GM08714 (cell line): ENCODE results near the gene FOXR1.

Experiments used
- H3K4me3 ChIP-seq: fragments of 200-500 bp; sonication (Bioruptor generic); 2 replicates; pipeline ENCODE4 v1.5.1; 2014; ENCODE audit warnings: mild to moderate bottlenecking, low read length, inconsistent platforms
- ZNF274 ChIP-seq: IDR thresholded peaks from 2 replicates; pipeline ENCODE4 v1.6.1; 2012; ENCODE audit warnings: mild to moderate bottlenecking, low read depth, low read length

FOXR1 gene, protein sequence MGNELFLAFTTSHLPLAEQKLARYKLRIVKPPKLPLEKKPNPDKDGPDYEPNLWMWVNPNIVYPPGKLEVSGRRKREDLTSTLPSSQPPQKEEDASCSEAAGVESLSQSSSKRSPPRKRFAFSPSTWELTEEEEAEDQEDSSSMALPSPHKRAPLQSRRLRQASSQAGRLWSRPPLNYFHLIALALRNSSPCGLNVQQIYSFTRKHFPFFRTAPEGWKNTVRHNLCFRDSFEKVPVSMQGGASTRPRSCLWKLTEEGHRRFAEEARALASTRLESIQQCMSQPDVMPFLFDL

DNA sequence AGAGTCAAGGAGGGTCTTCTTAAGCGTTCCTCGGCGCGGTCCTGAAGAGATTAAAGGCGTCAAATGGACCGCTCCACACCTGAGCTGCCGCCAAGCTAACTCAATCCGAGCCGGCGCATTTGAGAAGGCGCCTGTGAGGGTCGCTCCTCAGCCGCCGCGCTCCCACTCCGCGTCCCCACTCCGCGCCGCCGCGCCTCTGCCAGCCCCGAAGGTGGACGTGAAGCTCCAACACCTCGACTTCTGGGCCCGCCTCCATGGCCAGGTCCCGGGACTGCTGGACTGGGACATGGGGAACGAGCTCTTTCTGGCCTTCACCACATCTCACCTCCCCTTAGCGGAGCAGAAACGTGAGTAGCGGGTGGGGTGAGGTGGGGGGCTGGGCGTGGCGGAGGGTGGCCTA, at the start of gene FOXR1:
Gene FOXR1, plus strand, starts transcription at position 116 of the 400 bp plus-strand sequence. Its CDS starts 171 bp downstream, at position 287.
- no peak within 1 kb of the TSS for H3K4me3 ChIP-seq
- no peak for TF ChIP-seq ZNF274

DNA sequence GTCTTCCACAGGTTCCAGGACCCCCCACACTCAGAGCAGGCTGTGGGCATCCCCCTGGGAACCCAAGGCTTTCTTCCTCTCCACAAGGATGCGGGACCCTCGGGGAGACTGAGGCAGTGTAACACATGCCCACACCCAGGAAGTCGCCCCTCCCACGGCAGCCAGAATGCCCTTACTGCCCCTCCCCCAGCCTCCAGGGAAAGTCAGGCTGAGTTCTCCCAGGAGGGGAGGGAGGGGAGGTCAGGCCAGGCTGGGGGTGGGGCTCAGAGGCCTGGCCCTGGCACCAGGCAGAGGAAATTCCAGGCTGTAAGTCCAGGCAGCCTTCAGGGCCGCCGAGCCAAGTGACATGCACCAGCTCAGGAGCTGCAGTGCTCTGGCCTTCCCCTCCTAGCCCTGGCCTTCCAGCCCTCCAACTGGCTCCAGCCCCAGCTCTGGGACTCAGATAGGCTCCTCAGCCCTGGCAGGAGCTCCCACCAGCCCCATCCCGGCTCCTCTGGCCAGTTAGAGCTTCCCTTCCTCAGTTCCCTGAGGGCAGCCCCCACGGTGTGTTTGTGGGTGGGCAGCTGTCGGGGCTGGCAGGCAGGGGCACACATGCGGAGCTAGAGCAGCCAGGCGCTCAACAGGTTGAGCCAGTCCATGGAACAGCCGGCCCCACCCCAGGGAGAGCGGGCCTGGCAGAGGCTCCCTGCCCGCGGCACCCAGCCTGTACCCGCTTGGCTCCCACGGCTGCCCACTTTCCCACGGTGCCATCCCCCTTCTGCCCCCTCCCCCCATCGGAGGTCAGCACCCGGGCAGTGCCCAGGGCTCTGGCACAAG, 49.4 kb upstream of the FOXR1 start:
- no peak overlapping the region for H3K4me3 ChIP-seq
- TF ChIP-seq ZNF274, result no peak

DNA sequence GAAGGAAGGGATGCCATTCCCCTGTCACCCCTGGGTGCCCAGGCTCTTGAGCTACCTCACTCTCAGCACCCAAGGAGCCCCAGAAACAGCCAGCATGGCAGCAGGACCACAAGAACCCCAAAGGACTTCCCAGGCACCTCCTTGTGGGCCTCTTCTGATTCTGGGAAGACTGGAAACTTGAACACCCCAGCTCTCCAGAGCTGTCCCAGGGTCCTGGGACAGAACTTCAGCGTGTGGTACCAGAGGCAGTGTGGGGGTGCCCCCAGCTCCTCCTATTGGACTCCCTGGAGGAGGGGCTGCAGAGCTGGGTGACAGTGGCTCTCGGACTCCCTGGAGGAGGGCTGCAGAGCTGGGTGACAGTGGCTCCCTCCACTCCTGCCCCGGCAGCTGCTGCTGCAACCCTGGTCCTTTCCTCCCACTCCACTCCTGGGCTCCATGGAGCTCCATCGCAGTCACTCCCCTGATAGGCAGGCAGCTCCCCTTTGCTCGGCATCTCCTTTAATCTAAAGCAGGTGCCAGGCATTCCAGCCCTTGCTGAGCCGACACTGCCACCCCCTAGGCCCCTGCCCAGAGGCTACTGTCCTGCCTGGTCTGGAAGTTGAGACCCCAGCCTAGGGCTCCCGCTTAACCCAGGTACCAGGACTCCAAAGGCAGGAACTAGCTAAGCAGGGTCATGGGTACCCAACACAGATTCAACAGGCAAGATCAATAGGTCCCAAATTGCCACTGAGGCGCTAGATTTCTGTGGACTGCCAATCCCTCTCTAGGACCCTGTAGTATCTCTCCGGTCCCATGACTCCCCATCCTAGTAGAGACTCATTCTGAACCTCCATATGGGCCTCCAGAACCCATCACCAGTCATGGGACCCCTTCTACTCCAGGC, 48.6 kb upstream of the FOXR1 start:
- TF ChIP-seq ZNF274, result no peak

DNA sequence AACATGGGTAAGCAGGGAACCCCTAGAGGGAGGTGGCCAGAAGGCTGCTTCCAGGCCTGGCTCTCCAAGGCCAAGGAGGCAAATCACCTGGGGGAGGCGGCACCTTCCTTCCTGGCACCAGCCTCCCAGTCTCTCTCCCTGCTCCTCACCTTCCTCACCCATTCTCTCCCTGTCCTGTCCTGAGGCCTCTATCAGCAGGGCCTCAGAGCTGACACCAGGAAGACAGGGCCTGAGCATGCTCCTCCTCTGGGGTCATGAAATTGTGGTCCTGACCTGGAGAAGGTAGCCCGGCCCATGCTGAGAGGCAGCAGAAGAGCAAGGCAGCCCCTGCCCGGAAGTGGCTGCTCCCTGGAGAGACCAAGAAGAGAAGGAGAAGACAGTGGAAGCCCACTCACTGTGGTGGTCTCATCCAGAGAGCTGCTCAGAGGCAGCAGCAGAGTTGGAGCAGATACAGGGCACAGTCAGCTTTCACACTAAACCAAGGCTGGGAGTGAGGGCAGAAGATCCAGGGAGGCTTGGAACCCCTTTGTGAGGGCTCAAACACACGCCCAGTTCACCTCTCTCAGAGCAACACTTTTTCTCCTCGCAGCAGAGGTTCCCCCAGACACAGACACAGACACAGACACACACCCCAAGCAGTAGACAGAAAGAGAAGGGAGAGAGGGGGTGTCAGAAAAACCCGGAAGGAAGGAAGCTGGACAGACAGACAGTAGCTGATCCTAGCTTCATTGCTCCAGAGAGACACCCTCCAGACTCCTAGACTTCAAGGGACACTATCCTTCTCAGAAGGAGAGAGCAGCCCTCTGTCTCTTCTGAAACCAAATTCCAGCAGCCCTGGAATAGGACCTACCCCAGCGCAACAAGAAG, 47.6 kb upstream of the FOXR1 start:
- peak overlapping the region; percentile 85 for H3K4me3 ChIP-seq
- TF ChIP-seq ZNF274, result no peak

More for the DNA sequence above, 48.6 kb upstream of the FOXR1 start:
- H3K4me3 ChIP-seq, result peak overlapping the region; percentile 85; the same call in 1 of the 2 replicates

DNA sequence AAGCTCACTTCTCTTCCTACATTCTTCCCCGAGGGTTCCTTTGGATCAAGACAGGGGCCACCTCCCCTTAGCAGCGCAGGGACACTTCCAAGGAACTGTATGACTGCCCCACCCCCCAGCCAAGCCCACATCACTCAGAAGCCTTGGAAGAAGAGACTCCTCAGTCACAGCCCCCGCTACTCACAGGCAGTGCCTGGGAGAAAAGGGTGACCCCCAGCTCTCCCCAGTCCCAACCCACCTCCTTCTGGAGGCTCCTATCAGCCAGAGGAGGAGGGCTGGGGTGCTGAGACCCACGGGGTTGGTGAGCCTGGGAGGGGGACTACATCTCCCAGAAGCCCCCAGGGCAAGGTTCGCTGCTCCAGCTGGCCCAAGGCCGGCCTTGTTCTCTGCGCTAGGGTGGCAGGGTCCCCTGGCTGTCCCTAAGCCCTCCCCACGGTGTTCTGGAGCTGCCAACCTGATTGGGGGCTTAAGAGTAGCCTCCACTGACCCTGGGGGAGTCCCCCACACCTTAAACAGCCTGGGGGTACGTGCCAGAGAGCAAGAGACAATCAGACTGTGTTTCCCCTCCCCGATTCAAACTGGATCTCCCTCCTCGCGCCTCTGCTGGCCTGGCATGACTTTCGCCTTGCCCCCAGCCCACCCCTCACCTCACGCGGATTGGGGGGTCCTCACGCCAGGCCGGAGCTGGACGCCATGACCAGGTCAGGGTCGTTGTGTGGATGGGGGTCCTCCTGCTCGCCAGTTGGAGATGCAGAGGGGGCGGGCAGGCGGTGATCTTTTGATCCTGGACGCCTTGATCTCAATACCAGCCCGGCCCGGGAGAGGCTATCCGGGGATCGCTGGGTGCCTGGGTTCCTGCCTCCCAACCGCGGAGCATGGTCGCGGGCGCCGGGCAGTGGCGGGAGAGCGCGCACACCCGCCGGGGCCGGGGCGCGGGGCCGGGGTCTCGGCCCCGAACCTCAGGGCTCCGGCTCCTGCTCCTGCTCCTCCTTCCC, 46.7 kb upstream of the FOXR1 start:
- peak overlapping the region; percentile 85 for H3K4me3 ChIP-seq
- TF ChIP-seq ZNF274, result no peak

DNA sequence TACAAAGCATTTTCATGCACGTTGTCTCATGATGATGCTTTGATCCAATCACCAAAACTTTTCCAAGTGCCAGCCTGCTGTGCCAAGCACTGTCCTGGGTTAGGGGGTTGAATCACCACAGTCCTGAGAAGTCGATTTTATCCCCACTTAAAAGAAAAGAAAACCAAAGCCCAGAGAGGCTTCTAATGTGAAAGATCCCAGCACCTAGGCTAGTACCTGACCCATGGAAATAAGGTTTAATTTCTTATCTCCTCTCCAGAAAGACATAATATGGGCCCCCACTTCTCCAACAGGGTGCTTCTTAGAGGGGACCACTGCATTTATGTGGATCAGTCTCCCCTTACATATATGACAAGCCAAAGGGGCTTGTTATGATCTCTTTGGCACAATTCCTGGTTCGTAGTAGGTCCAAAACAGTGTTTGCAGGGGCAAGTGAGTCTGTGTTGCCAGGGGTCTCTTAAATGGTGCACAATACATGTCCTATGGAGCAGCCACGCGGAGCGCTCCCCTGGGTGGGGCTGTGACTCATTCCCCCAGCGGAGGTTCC, 43.9 kb upstream of the FOXR1 start:
- no peak overlapping the region for H3K4me3 ChIP-seq
- no peak for TF ChIP-seq ZNF274

DNA sequence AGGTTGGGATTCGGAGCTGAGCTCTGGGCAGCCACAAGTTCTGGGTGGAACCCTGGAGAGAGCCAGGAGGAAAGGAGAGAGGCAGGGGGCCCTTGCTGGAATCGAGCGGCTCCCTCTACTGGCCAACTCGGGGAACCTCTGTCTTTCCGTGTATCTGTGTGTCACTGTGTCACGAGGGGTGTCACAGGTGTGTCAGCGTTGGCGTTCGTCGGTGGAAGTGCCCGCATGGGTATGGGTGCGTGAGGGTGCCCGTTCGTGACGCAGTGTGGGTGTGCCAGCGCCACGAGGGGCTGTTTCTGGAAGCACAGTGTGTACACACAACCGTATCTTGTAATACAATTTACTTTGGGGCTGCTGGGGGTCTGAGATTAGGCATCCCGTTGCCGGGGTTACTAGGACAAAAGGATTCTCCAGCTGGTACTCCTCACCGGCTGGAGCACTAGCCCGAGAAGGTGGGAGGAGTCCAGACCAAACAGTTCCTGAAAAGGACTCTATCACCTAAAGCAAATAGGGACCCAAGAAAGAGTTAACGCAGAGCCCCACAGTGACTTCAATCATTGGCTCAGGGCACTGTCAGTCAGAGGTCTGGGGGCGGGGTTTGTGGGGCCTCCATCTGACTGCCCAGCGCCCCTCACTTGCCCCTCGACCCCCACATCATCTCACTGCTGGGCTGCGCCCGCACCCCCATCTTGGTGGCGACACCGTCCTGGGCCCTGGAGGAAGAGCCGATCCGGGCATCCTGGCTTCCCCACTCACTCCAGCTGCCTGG, 43.3 kb upstream of the FOXR1 start:
- TF ChIP-seq ZNF274, result no peak
- H3K4me3 ChIP-seq, result peak overlapping the region; percentile 68

DNA sequence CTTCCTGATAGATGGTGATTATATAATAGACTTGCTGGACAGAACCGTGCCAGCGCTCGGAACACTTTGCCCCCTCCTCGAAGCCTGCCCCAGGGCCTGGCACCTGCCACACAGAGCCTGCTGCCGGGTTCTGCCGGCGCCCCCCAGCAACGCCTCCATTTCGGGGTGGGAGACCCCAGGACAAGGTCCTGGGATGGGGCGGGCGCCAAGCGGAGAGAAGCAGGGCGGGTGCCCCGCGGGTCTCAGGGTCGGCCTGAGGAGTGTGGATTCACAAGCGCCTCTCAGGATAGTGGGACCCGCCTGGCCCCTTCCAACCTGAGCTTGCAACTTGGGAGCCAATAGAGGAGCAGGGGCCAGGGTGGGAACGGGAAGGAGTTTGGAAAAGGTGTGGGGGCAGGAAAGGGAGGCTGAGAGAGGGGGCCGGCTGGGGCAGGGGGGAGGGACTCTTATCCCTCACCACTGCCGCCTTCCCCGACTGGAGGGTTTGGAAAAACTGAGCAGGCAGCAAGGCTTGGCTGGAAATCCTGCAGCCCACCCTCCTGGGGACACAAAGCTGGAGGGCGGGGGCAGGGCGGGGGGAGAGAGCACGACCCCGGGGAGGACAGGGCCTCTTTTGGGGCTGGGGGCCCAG, 42.6 kb upstream of the FOXR1 start:
- no peak for TF ChIP-seq ZNF274
- H3K4me3 ChIP-seq, result peak overlapping the region; percentile 68

DNA sequence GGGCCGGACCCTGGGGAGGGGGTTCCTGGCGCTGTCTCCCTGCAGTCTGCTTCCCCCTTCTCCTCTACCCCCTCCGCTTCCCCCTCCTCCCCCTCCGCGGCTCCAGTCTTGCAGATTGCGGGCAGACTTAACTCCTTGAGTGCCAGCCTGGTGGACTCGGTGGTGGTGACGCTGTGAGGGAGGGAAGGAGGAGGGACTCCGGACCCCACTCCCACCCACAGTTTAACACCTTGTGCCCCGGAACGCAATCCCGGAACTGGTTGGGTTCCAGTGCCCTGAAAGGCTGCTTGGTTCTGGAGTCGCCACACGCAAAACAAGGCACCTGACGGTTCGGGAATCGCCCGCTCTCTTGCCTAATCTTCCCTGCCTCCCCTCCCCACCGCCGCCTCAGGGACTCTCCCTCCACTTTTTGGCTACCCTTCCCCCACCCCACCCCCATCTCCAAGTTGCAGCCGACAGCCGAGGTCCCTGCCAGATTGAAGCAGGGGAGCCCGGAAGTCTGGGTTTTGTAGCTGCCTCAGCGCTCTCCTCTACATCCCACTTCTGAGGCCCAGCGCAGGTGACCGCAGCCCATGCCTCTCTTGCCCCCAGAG, 42.0 kb upstream of the FOXR1 start:
- peak overlapping the region; percentile 68; the same call in 1 of the 2 replicates for H3K4me3 ChIP-seq
- no peak for TF ChIP-seq ZNF274

DNA sequence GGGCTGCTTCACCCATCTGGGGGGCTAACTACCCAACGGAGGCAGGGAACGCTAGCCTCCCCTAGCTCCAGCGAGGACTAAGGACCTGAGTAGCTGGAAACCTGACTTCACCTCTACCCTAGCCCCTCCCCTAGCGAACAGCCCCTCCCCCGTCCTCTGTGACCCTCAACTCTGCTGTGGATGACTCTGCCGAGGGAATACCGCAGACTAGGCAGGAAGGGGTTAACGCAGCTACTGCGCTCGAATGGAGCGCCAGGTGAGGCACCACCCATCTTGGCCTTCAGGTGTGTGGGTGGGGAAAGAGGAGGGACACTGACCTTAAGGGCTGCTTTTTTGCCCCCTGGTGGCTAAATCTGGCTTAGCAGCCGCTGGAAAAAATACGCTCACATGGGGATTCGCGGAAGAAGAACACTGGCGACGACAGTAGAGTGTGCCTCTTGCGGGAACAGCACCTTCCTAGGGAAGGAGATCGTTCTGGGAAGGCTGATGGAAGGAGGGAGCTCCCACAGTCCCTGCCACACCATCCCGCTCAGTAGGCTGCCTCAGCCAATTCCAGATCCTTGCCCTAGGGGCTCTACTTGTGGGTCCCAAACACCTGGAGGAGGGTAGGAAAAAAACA, 41.4 kb upstream of the FOXR1 start:
- no peak for TF ChIP-seq ZNF274
- H3K4me3 ChIP-seq, result peak overlapping the region; percentile 68; the same call in 1 of the 2 replicates
